Measurements from ENCODE around the gene CCDC85C.

Gene CCDC85C

GRCh38 chr14:99524804-99525698 lies 79.0 kb downstream of the CCDC85C start:
- DNase-seq (ENCODE audit: low read depth in 1 of 2, low spot score in 1 of 2), result no peak

- no peak for DNase-seq (ENCODE audit: low read depth in 1 of 2, low spot score in 1 of 2)
Measured at GRCh38 chr14:99524091-99524661, 79.8 kb downstream of the CCDC85C start.

- DNase-seq (ENCODE audit: low read depth in 1 of 2, low spot score in 1 of 2), result no peak
Measured at GRCh38 chr14:99523704-99524055, 80.3 kb downstream of the CCDC85C start.

- no peak for DNase-seq (ENCODE audit: low read depth in 1 of 2, low spot score in 1 of 2)
Measured at GRCh38 chr14:99522934-99523703, 80.9 kb downstream of the CCDC85C start.

GRCh38 chr14:99522457-99522891 lies 81.5 kb downstream of the CCDC85C start:
- no peak for DNase-seq (ENCODE audit: low read depth in 1 of 2, low spot score in 1 of 2)

GRCh38 chr14:99522025-99522401 lies 82.0 kb downstream of the CCDC85C start:
- DNase-seq (ENCODE audit: low read depth in 1 of 2, low spot score in 1 of 2), result no peak

- DNase-seq (ENCODE audit: low read depth in 1 of 2, low spot score in 1 of 2), result no peak
Measured at GRCh38 chr14:99521176-99522024, 82.6 kb downstream of the CCDC85C start.

- no peak for DNase-seq (ENCODE audit: low read depth in 1 of 2, low spot score in 1 of 2)
Measured at GRCh38 chr14:99520571-99521081, 83.4 kb downstream of the CCDC85C start.

- DNase-seq (ENCODE audit: low read depth in 1 of 2, low spot score in 1 of 2), result no peak
Measured at GRCh38 chr14:99519931-99520421, 84.0 kb downstream of the CCDC85C start.

- no peak for DNase-seq (ENCODE audit: low read depth in 1 of 2, low spot score in 1 of 2)
Measured at GRCh38 chr14:99519347-99519881, 84.6 kb downstream of the CCDC85C start.

GRCh38 chr14:99518441-99519346 lies 85.3 kb downstream of the CCDC85C start:
- DNase-seq (ENCODE audit: low read depth in 1 of 2, low spot score in 1 of 2), result peak; percentile 73 to 76

GRCh38 chr14:99517643-99518381 lies 86.2 kb downstream of the CCDC85C start:
- no peak for DNase-seq (ENCODE audit: low read depth in 1 of 2, low spot score in 1 of 2)

- no peak for DNase-seq (ENCODE audit: low read depth in 1 of 2, low spot score in 1 of 2)
Measured at GRCh38 chr14:99516871-99517642, 87.0 kb downstream of the CCDC85C start.

GRCh38 chr14:99516156-99516870 lies 87.7 kb downstream of the CCDC85C start:
- no peak for DNase-seq (ENCODE audit: low read depth in 1 of 2, low spot score in 1 of 2)

- no peak for DNase-seq (ENCODE audit: low read depth in 1 of 2, low spot score in 1 of 2)
Measured at GRCh38 chr14:99515301-99516155, 88.5 kb downstream of the CCDC85C start.

All from activated T-helper 1 cell treated with anti-CD3 and anti-CD28 coated beads, Interleukin-2, amount 50 U/mL, for 16 hours (primary cell).